Endothelial cell of umbilical vein (primary cell): Measurements from ENCODE around the gene ALK. TPM values are rescaled to one million over a fixed set of nuclear protein-coding genes. Genes with fewer than 3 reads are reported as not detected.

ENCODE experiments used
- BruUV-seq: library from RNA; stranded (reverse); fragments of 400-500 nt; replicated peaks from 2 replicates; lab custom pipeline; 2021; lab: Mats Ljungman, UMichigan
- CTCF ChIA-PET: fragments of 300-600, 350-600 bp; sonication (Branson Sonifier 250); formaldehyde crosslinking; loops from one replicate; lab custom pipeline; 2021; ENCODE audit warnings: antibody characterized with exemption, inconsistent platforms; lab: Charles Lee
- POLR2A ChIA-PET: fragments of 300-600, 350-600 bp; sonication (Branson Sonifier 250); formaldehyde crosslinking; loops from one replicate; lab custom pipeline; 2021; ENCODE audit warnings: antibody characterized with exemption, inconsistent platforms; lab: Charles Lee
- DNase-seq: peaks from one replicate; pipeline ENCODE4 v3.0.0-alpha.2; 2011; ENCODE audit warnings: low read depth, low spot score
- FAIRE-seq: peaks from 2 replicates; lab custom pipeline; 2011; peaks lifted over from hg19 to GRCh38; lab: Jason Lieb, UNC
- H2AFZ ChIP-seq: 2 replicates; pipeline ENCODE4 v1.6.0; 2012; ENCODE audit warnings: low read depth, low read length, control low read depth, inconsistent platforms
- H3K27ac ChIP-seq: 2 replicates; pipeline ENCODE4 v1.5.1; 2011; ENCODE audit warnings: low read depth, mild to moderate bottlenecking, control low read depth, low read length, moderate library complexity; ENCODE audit not compliant: insufficient read depth
- H3K27me3 ChIP-seq, 2 experiments: 2 replicates each; pipeline versions ENCODE4 v1.6.0 to v1.6.1; 2011; ENCODE audit warnings: low read length in 2 of 2, mixed read lengths in 1 of 2; ENCODE audit not compliant: control insufficient read depth in 2 of 2, insufficient read depth in 2 of 2
- H3K36me3 ChIP-seq, 2 experiments: 2 replicates in 1 of 2; 3 replicates in 1 of 2; pipeline ENCODE4 v1.5.1; 2011; ENCODE audit warnings: low read length in 2 of 2, mild to moderate bottlenecking in 1 of 2, moderate library complexity in 1 of 2; ENCODE audit not compliant: control insufficient read depth in 2 of 2, insufficient read depth in 2 of 2; ENCODE audit errors: extremely low read depth in 1 of 2
- H3K4me1 ChIP-seq: 3 replicates; pipeline ENCODE4 v1.5.1; 2011; ENCODE audit warnings: mild to moderate bottlenecking, low read length; ENCODE audit not compliant: control insufficient read depth, insufficient read depth; ENCODE audit errors: extremely low read depth
- H3K4me2 ChIP-seq: 2 replicates; pipeline ENCODE4 v1.6.1; 2011; ENCODE audit warnings: low read length, control low read depth, mixed read lengths; ENCODE audit not compliant: insufficient read depth
- H3K4me3 ChIP-seq, 3 experiments: fragments of 200-600 bp in 1 of 3; sonication (generic), shearing (Covaris generic) in 1 of 3; replicated peaks in 1 of 3; 2 replicates each; pipeline ENCODE4 v1.5.1; 2011 to 2016; ENCODE audit warnings: control low read depth in 3 of 3, low read length in 3 of 3, mild to moderate bottlenecking in 2 of 3, inconsistent platforms in 1 of 3, low read depth in 1 of 3, moderate library complexity in 1 of 3; ENCODE audit not compliant: insufficient read depth in 1 of 3
- H3K79me2 ChIP-seq: 2 replicates; pipeline ENCODE4 v1.6.0; 2012; ENCODE audit warnings: low read length, inconsistent platforms; ENCODE audit not compliant: control insufficient read depth, insufficient read depth
- H3K9ac ChIP-seq: replicated peaks from 2 replicates; pipeline ENCODE3; 2011; ENCODE audit warnings: low read length, control low read depth; ENCODE audit not compliant: insufficient read depth; ENCODE audit errors: extremely low read depth
- H3K9me1 ChIP-seq: replicated peaks from 3 replicates; pipeline ENCODE4 v1.6.0; 2011; ENCODE audit warnings: mild to moderate bottlenecking, low read length; ENCODE audit not compliant: control insufficient read depth, insufficient read depth; ENCODE audit errors: extremely low read depth
- H3K9me3 ChIP-seq: replicated peaks from 2 replicates; pipeline ENCODE4 v1.5.1; 2012; ENCODE audit warnings: low read length, inconsistent platforms; ENCODE audit not compliant: control insufficient read depth, insufficient read depth
- H4K20me1 ChIP-seq: replicated peaks from 2 replicates; pipeline ENCODE3; 2011; ENCODE audit warnings: mild to moderate bottlenecking, low read length; ENCODE audit not compliant: control insufficient read depth, insufficient read depth; ENCODE audit errors: extremely low read depth
- CTCF ChIP-seq, 2 donors: IDR thresholded peaks; 1 replicate in 1 of 2; 2 replicates in 1 of 2; pipeline ENCODE4 v1.5.1; 2011; ENCODE audit warnings: low read length in 2 of 2, mild to moderate bottlenecking in 2 of 2, moderate library complexity in 2 of 2, control low read depth in 1 of 2, inconsistent platforms in 1 of 2, low read depth in 1 of 2; ENCODE audit not compliant: insufficient read depth in 1 of 2; ENCODE audit errors: extremely low read depth in 1 of 2
- FOS ChIP-seq: IDR thresholded peaks from 2 replicates; pipeline ENCODE4 v1.6.1; 2011; ENCODE audit warnings: mild to moderate bottlenecking, low read length, moderate library complexity, borderline replicate concordance; ENCODE audit not compliant: insufficient read depth
- GATA2 ChIP-seq: IDR thresholded peaks from 2 replicates; pipeline ENCODE4 v1.7.0; 2011; ENCODE audit warnings: low read depth, mild to moderate bottlenecking, moderate library complexity, mixed read lengths, low read length; ENCODE audit not compliant: insufficient read length, insufficient read depth
- JUN ChIP-seq: IDR thresholded peaks from 2 replicates; pipeline ENCODE4 v1.6.1; 2011; ENCODE audit warnings: borderline replicate concordance, low read depth; ENCODE audit not compliant: insufficient read length, insufficient read depth
- MAX ChIP-seq: IDR thresholded peaks from 2 replicates; pipeline ENCODE4 v1.6.1; 2011; ENCODE audit not compliant: insufficient read depth, insufficient read length
- MYC ChIP-seq: IDR thresholded peaks from one replicate; pipeline ENCODE4 v1.6.1; 2011; ENCODE audit warnings: mild to moderate bottlenecking, low read depth, low read length
- POLR2AphosphoS5 ChIP-seq: IDR thresholded peaks from 2 replicates; pipeline ENCODE4 v1.6.1; 2012; ENCODE audit warnings: low read depth, mild to moderate bottlenecking, control low read depth, low read length, moderate library complexity; ENCODE audit not compliant: insufficient read depth
- dilution Hi-C: fragments of 300-500 bp; cut with MboI; formaldehyde crosslinking; loops from one replicate; pipeline ENCODE4 v1.15.0; 2019; ENCODE audit warnings: low sequenced_read_pairs; ENCODE audit not compliant: extremely low pct_ligation_motif_present
- intact Hi-C: fragments of 100-400 bp; cut with micrococcal nuclease; formaldehyde crosslinking; loops from one replicate; pipeline ENCODE4 v1.10.0; 2022
- polyA plus RNA-seq, 4 experiments: library from polyadenylated mRNA; depleted of rRNA in 3 of 4; stranded (reverse) in 3 of 4; unstranded in 1 of 4; fragments of >200 nt; gene quantifications; 2 replicates each; pipeline versions ENCODE4 v1.2.1 to v1.2.3, GENCODE V29; 2011 to 2012; ENCODE audit warnings: missing spikeins in 1 of 4
- total RNA-seq: library from RNA; stranded (reverse); gene quantifications from 2 replicates; pipeline ENCODE4 v1.2.3, GENCODE V29; 2021

ALK gene
- total and polyA plus RNA-seq, 2 donors (not counting 3 experiments of a cell fraction or from before 2014, with no cell fraction given): not detected

- Histone ChIP-seq H2AFZ (no peak overlapping the region), H3K4me1 (peaks cover 5% of the 10 kb centered on the region), H4K20me1 (no peaks in the 10 kb centered on the region), H3K9ac (no peak overlapping the region), H3K4me3 (no peak overlapping the region), H3K9me3 (no peaks in the 10 kb centered on the region), H3K27me3 (no peaks in the 10 kb centered on the region), H3K36me3 (no peaks in the 10 kb centered on the region), H3K79me2 (no peaks in the 10 kb centered on the region), H3K4me2 (no peak overlapping the region), H3K9me1 (no peaks in the 10 kb centered on the region), H3K27ac (no peak overlapping the region)
- BruUV-seq: no TSS peak
- TF ChIP-seq GATA2 (no peak), JUN (no peak), MAX (no peak), MYC (no peak), FOS (no peak), POLR2AphosphoS5 (no peak), CTCF (IDR thresholded peaks at IDR 0.05; ENCODE audit: extremely low read depth in 1 of 2, insufficient read depth in 1 of 2, low read depth in 1 of 2, low read length in 2 of 2) (no peak)
- intact Hi-C loops (no loop called here), dilution Hi-C loops (no loop called here)
- ChIA-PET POLR2A (no interaction called here), CTCF (interaction anchor here (1.1 kb wide), 1 partner anchor 34 kb away, joined by 3 read pairs; no protein-coding TSS in a partner anchor)
- no peak for DNase-seq
- FAIRE-seq: no peak
These were observed 646.2 kb downstream of the ALK start for GRCh38 chr2:29275186-29275585.
